GM23338 (cell line): Measurements from ENCODE around the gene ICE1. TPM values are rescaled to one million over a fixed set of nuclear protein-coding genes. Genes with fewer than 3 reads are reported as not detected.

Source experiments
- ATAC-seq: fragments of 200-7000 bp; cut with Tn5 transposase; 3 replicates; pipeline ENCODE4 v1.9.1; 2020
- DNase-seq: peaks from one replicate; pipeline ENCODE4 v3.0.0-alpha.2; 2015; ENCODE audit warnings: low spot score
- H2AFZ ChIP-seq: fragments of 200-600 bp; sonication (generic); 2 replicates; pipeline ENCODE4 v1.8.0; 2016; ENCODE audit warnings: antibody characterized with exemption, mild to moderate bottlenecking, moderate library complexity
- H3F3A ChIP-seq: fragments of 200-600 bp; sonication (generic); replicated peaks from 2 replicates; pipeline ENCODE4 v1.8.0; 2017; ENCODE audit warnings: antibody characterized with exemption, mixed run types, low read depth
- H3K27ac ChIP-seq: fragments of 200-600 bp; sonication (generic); 2 replicates; pipeline ENCODE4 v1.6.1; 2016; ENCODE audit warnings: low read depth
- H3K27me3 ChIP-seq: fragments of 200-600 bp; sonication (generic); 2 replicates; pipeline ENCODE4 v1.8.0; 2016; ENCODE audit warnings: mild to moderate bottlenecking, mixed run types, moderate library complexity; ENCODE audit not compliant: insufficient read depth
- H3K36me3 ChIP-seq: fragments of 200-600 bp; sonication (generic); 2 replicates; pipeline ENCODE4 v1.8.0; 2016; ENCODE audit warnings: mild to moderate bottlenecking; ENCODE audit not compliant: insufficient read depth
- H3K4me1 ChIP-seq: fragments of 200-600 bp; sonication (generic); 2 replicates; pipeline ENCODE4 v1.8.0; 2016; ENCODE audit warnings: mild to moderate bottlenecking, moderate library complexity; ENCODE audit not compliant: insufficient read depth
- H3K4me2 ChIP-seq: fragments of 200-600 bp; sonication (generic); 2 replicates; pipeline ENCODE4 v1.7.1; 2017; ENCODE audit warnings: mixed run types
- H3K4me3 ChIP-seq: fragments of 200-600 bp; sonication (generic); 2 replicates; pipeline ENCODE4 v1.6.1; 2016; ENCODE audit warnings: mixed run types
- H3K79me2 ChIP-seq: fragments of 200-600 bp; sonication (generic); replicated peaks from 2 replicates; pipeline ENCODE4 v1.8.0; 2017; ENCODE audit warnings: mild to moderate bottlenecking; ENCODE audit not compliant: insufficient read depth
- H3K9me2 ChIP-seq: fragments of 200-600 bp; sonication (generic); 2 replicates; pipeline ENCODE4 v1.8.0; 2017; ENCODE audit not compliant: insufficient read depth
- H4K20me1 ChIP-seq: fragments of 200-600 bp; sonication (generic); replicated peaks from 2 replicates; pipeline ENCODE4 v1.8.0; 2017; ENCODE audit warnings: mild to moderate bottlenecking; ENCODE audit not compliant: insufficient read depth
- H3K27ac Mint-ChIP-seq: 2 replicates; pipeline ENCODE4 v1.8.0; 2020; ENCODE audit warnings: inconsistent platforms, mild to moderate bottlenecking, moderate library complexity, mixed read lengths
- H3K27me3 Mint-ChIP-seq: 3 replicates; pipeline ENCODE4 v1.8.0; 2022; ENCODE audit warnings: low read depth, mild to moderate bottlenecking, moderate library complexity, mixed read lengths, inconsistent platforms; ENCODE audit not compliant: insufficient read depth, poor library complexity
- H3K36me3 Mint-ChIP-seq: 3 replicates; pipeline ENCODE4 v1.8.0; 2021; ENCODE audit warnings: low read depth, mild to moderate bottlenecking, inconsistent platforms, moderate library complexity, mixed read lengths
- H3K4me1 Mint-ChIP-seq: 3 replicates; pipeline ENCODE4 v1.8.0; 2020; ENCODE audit warnings: mild to moderate bottlenecking, inconsistent platforms, mixed read lengths
- H3K4me3 Mint-ChIP-seq: 3 replicates; pipeline ENCODE4 v1.8.0; 2021; ENCODE audit warnings: moderate library complexity, mild to moderate bottlenecking, inconsistent platforms, mixed read lengths
- H3K9me3 Mint-ChIP-seq: 3 replicates; pipeline ENCODE4 v1.8.0; 2020; ENCODE audit warnings: moderate library complexity, mild to moderate bottlenecking, inconsistent platforms, mixed read lengths
- CREB1 ChIP-seq: fragments of 250-450 bp; sonication (Bioruptor Pico); IDR thresholded peaks from 2 replicates; pipeline ENCODE4 v1.5.0; 2020; ENCODE audit warnings: low read depth, mild to moderate bottlenecking, moderate library complexity
- NANOG ChIP-seq: IDR thresholded peaks from 2 replicates; pipeline ENCODE4 v1.6.1; 2016; ENCODE audit warnings: antibody characterized with exemption, borderline replicate concordance
- POLR2AphosphoS5 ChIP-seq: IDR thresholded peaks from 2 replicates; pipeline ENCODE4 v1.6.1; 2016; ENCODE audit warnings: antibody characterized with exemption, low read depth
- STAT1 ChIP-seq: IDR thresholded peaks from one replicate; pipeline ENCODE4 v1.6.1; 2016; ENCODE audit warnings: antibody characterized with exemption; ENCODE audit not compliant: unreplicated experiment
- ZNF114 ChIP-seq: fragments of 250-450 bp; sonication (Bioruptor Pico); IDR thresholded peaks from 2 replicates; pipeline ENCODE4 v1.5.0; 2020; ENCODE audit warnings: mild to moderate bottlenecking, moderate library complexity
- polyA plus RNA-seq: library from polyadenylated mRNA; unstranded; fragments of >200 nt; fragmentation: Nextera tagmentation; extraction: Ambion mirVana; gene quantifications from 2 replicates; pipeline ENCODE4 v1.2.1, GENCODE V29; 2016
- total RNA-seq: library from RNA; depleted of rRNA; stranded (reverse); fragments of >200 nt; shearing (Covaris generic); gene quantifications from 2 replicates; pipeline ENCODE4 v1.2.3, GENCODE V29; 2014
- TF ChIP-seq, protein P1 (sequence below): IDR thresholded peaks from one replicate; pipeline ENCODE4 v1.6.1; 2018; ENCODE audit warnings: antibody characterized with exemption; ENCODE audit not compliant: unreplicated experiment
- TF ChIP-seq, protein P2 (sequence below): IDR thresholded peaks from 2 replicates; pipeline ENCODE4 v1.6.1; 2016; ENCODE audit warnings: antibody characterized with exemption

The ICE1 gene
- total and polyA plus RNA-seq, 2 experiments from 2014 or later: 59.5 to 65.1 TPM

DNA sequence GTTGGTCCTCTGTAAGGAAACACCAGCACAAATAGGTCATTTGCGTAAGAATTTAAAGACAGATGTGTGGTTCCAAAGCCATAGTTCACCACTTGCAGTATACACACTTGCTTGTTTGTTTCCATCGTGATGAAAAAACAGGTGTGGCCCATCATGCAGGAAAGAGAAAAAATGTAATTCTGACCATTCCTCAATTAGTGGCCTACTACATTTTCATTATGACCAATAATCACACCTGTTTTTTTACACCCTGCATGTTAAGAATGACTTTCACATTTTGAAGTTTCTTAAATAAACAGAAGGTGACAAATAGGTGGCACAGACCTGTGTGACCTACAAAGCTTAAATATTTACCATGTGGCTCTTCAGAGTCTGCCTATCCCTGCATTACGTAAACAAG, 2.2 kb upstream of the ICE1 start (continued):
- TF ChIP-seq, protein P1, sequence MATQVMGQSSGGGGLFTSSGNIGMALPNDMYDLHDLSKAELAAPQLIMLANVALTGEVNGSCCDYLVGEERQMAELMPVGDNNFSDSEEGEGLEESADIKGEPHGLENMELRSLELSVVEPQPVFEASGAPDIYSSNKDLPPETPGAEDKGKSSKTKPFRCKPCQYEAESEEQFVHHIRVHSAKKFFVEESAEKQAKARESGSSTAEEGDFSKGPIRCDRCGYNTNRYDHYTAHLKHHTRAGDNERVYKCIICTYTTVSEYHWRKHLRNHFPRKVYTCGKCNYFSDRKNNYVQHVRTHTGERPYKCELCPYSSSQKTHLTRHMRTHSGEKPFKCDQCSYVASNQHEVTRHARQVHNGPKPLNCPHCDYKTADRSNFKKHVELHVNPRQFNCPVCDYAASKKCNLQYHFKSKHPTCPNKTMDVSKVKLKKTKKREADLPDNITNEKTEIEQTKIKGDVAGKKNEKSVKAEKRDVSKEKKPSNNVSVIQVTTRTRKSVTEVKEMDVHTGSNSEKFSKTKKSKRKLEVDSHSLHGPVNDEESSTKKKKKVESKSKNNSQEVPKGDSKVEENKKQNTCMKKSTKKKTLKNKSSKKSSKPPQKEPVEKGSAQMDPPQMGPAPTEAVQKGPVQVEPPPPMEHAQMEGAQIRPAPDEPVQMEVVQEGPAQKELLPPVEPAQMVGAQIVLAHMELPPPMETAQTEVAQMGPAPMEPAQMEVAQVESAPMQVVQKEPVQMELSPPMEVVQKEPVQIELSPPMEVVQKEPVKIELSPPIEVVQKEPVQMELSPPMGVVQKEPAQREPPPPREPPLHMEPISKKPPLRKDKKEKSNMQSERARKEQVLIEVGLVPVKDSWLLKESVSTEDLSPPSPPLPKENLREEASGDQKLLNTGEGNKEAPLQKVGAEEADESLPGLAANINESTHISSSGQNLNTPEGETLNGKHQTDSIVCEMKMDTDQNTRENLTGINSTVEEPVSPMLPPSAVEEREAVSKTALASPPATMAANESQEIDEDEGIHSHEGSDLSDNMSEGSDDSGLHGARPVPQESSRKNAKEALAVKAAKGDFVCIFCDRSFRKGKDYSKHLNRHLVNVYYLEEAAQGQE: no peak
- TF ChIP-seq, protein P2, sequence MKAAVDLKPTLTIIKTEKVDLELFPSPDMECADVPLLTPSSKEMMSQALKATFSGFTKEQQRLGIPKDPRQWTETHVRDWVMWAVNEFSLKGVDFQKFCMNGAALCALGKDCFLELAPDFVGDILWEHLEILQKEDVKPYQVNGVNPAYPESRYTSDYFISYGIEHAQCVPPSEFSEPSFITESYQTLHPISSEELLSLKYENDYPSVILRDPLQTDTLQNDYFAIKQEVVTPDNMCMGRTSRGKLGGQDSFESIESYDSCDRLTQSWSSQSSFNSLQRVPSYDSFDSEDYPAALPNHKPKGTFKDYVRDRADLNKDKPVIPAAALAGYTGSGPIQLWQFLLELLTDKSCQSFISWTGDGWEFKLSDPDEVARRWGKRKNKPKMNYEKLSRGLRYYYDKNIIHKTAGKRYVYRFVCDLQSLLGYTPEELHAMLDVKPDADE: no peak
- TF ChIP-seq CREB1 (CRISPR knock-in tag) (no peak), ZNF114 (CRISPR knock-in tag) (no peak), NANOG (no peak), POLR2AphosphoS5 (no peak), STAT1 (no peak)

DNA sequence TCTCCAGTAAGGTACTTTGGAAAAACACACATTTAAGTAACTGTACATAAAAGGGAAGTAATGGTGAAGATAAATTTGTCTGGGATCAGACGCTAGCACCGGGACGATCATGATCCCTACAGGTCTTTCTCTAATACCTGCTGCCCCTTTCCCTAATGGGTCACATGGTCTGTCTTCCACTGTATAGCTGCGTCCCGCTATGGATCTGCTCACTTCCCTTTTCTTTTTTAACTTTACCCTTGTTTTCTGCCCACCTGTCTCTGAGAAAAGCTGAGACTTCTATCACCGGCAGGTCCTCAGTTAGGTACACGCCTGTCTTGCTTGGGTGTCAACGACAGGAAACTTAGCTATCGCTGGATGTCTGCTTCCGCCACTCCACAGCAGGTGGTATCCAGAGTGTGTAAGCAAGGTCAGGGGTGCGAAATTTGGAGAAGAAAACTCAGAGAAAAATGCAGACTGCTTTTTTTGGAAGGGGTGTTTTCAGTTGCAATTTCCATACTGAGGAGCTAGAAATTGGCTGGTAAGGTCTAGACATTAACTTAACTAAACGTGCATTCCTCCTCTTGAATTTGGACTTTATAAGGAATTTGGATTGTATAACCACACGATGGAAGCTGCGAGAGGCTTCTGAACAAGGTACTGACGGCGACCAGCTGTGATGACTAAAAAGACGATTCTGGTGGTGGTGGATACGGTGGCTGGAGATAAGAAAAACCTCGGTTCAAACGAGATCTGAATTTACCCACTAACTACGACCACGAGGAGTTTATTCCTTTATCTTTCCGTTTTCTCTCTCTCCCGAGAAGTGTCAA, 1.1 kb upstream of the ICE1 start:
- peaks cover under 1% of the 10 kb centered on the region; the same call in 1 of the 3 replicates for H3K9me3 Mint-ChIP-seq
- Histone ChIP-seq H3F3A (peaks cover 5% of the 10 kb centered on the region; the same call in 1 of the 2 replicates), H3K4me2 (peak overlapping the region; percentile 90), H3K27me3 (no peaks in the 10 kb centered on the region), H3K27ac (peak overlapping the region; percentile 95), H4K20me1 (peaks cover 24% of the 10 kb centered on the region), H2AFZ (peak overlapping the region; percentile 95), H3K36me3 (no peaks in the 10 kb centered on the region), H3K4me3 (peak overlapping the region; percentile 95), H3K9me2 (no peaks in the 10 kb centered on the region), H3K79me2 (peaks cover 38% of the 10 kb centered on the region), H3K4me1 (peaks cover 29% of the 10 kb centered on the region)
- peaks cover 15% of the 10 kb centered on the region for H3K27me3 Mint-ChIP-seq
- H3K4me1 Mint-ChIP-seq: peaks cover 24% of the 10 kb centered on the region
- no peak for TF ChIP-seq ZNF114 (CRISPR knock-in tag)
- TF ChIP-seq, protein P1: no peak
- DNase-seq (peak; percentile 36), ATAC-seq (no peak)
- peak overlapping the region; percentile 98 for H3K27ac Mint-ChIP-seq
- no peaks in the 10 kb centered on the region for H3K36me3 Mint-ChIP-seq
- peak overlapping the region; percentile 90 for H3K4me3 Mint-ChIP-seq
